Coronary artery (tissue), 2 donors: ENCODE measurements around the gene SPATA2.
A peak's percentile ranks its signal among the peaks of the same experiment; 100 is the strongest.

ENCODE experiments used
- DNase-seq: peaks from one replicate; pipeline ENCODE4 v3.0.0-alpha.2; 2017; ENCODE audit warnings: low spot score
- H3K27ac ChIP-seq, 2 donors: fragments of 200-600 bp; sonication (generic); one replicate each; pipeline ENCODE4 v1.5.1; 2016 to 2019
- H3K4me3 ChIP-seq: fragments of 200-600 bp; sonication (generic); 2 replicates; pipeline ENCODE4 v1.5.1; 2016; ENCODE audit warnings: mild to moderate bottlenecking, moderate library complexity
- TF ChIP-seq, protein P1 (sequence below): fragments of 200-600 bp; sonication (generic); IDR thresholded peaks from one replicate; pipeline ENCODE4 v1.5.1; 2019; ENCODE audit warnings: antibody characterized with exemption

The SPATA2 gene

DNA sequence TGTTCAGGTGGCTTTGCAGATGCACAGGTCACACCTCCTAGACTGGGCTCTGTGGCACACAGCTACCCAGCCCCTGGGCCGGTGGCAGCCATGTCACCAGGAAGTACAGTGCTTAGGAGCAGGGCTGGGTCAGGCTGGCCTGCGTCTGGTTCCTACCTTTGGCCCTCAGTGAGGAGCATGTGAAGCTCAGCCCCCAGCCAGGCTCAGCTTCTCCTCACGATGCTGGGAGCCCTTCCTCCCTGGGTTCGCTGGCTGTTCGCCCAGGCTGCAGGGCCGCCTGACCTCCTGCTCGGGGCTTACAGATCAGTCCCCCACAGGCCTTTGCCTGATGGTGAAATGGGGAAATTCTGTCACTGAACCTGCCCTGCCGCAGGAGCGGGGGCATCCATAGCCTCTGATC, 23.1 kb downstream of the SPATA2 start:
- Histone ChIP-seq H3K4me3 (peak overlapping the region; percentile 37), H3K27ac (no peak overlapping the region)
- DNase-seq = no peak
- TF ChIP-seq, protein P1, sequence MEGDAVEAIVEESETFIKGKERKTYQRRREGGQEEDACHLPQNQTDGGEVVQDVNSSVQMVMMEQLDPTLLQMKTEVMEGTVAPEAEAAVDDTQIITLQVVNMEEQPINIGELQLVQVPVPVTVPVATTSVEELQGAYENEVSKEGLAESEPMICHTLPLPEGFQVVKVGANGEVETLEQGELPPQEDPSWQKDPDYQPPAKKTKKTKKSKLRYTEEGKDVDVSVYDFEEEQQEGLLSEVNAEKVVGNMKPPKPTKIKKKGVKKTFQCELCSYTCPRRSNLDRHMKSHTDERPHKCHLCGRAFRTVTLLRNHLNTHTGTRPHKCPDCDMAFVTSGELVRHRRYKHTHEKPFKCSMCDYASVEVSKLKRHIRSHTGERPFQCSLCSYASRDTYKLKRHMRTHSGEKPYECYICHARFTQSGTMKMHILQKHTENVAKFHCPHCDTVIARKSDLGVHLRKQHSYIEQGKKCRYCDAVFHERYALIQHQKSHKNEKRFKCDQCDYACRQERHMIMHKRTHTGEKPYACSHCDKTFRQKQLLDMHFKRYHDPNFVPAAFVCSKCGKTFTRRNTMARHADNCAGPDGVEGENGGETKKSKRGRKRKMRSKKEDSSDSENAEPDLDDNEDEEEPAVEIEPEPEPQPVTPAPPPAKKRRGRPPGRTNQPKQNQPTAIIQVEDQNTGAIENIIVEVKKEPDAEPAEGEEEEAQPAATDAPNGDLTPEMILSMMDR = no peak

DNA sequence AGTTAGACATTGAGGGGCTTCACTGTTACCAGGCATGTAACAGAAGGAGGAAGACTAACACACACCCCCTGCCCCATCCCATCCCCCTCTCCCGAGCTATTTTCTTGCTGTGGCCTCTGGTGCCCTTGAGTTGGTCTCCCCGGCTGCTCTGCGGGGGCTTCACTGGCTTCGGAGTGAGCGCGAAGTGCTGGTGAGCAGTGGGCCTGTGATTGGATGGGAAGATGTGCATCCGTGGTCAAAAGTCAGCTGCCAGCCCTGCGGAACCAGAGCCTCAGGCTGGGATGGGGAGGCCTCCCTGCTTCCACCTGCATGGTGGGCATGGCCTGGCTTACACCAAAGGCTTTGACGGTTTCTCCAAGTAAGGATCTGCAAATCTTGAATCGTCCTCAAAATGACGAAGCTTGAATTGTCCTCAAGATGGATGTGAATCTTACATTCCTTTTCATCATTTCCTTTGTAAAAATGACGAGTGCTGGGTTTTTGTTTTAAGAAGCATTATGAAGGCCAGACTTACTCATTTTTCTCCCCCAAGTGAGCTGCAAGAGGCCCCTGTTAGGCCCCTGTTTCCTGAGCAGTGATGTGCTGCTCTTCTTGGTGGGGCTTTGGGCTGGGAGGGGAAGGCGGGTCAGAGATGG, 23.7 kb downstream of the SPATA2 start:
- Histone ChIP-seq H3K27ac (no peak overlapping the region), H3K4me3 (no peak overlapping the region)
- TF ChIP-seq, protein P1 = no peak
- peak; percentile 62 for DNase-seq

DNA sequence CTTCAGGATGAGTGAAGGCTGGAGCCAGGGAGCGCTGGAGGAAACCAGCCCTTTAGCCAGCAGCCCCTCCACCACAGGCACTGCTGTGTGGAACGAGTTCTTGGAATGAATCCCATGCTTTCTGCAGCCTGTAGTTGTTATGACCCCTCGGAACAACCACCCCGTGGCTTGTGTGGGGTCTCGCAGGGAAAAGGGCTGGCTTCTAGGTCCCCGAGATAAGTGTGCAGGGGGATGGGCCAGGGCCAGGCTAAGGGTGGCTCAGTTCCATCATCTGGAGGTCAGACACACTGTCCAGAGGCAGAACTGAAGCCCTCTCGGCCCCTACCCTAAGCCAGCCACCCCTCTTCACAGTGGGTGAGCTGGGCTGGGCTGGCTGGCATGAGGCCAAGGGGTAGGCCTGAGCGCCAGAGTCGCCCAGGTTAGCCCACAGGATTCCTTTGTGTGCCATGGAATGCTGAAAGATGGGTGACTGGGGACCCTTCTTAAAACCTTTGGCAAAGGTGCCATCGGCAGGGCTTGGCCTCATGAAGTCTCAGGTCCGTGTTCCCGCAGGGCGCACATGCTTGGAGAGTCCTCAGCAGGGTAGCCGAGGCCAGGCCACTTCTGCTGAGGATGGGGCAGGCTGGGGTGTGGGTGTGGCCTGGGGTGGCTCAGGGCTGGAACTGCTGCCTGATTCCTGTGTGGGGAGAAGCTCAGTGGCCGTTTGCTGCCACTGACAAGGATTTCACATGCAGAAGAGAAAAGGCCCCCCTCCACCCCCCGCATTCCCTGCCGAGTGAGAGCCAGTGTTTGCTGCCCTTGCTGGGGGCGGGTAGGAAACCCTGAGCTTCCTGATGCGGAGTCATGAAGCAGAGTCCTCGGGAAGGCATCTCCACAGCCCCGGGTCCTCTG, 24.6 kb downstream of the SPATA2 start:
- DNase-seq = peak; percentile 70
- TF ChIP-seq, protein P1 = no peak
- Histone ChIP-seq H3K4me3 (no peak overlapping the region), H3K27ac (no peak overlapping the region)

DNA sequence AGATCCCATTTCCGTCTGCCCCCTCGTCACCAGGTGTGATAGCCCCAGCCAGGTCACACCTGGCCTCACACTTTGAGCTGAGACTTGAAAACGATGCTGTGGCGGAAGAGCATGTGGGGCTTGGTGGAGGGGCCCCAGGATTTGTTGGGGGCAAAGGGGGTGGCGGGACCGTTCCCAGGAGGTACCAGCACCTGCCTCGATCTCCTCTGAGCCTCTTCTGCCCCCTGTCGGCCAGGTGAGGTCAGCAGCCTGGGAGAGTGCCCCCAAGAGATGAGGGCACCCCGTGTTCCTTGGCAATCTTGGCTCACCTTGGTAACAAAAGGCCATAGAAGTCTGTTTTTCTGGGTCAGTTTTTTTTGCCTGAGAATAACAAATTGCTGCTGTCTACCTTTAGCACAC, 25.4 kb downstream of the SPATA2 start:
- TF ChIP-seq, protein P1 = no peak
- H3K4me3 ChIP-seq = no peak overlapping the region
- H3K27ac ChIP-seq = no peak overlapping the region
- DNase-seq = peak; percentile 17

DNA sequence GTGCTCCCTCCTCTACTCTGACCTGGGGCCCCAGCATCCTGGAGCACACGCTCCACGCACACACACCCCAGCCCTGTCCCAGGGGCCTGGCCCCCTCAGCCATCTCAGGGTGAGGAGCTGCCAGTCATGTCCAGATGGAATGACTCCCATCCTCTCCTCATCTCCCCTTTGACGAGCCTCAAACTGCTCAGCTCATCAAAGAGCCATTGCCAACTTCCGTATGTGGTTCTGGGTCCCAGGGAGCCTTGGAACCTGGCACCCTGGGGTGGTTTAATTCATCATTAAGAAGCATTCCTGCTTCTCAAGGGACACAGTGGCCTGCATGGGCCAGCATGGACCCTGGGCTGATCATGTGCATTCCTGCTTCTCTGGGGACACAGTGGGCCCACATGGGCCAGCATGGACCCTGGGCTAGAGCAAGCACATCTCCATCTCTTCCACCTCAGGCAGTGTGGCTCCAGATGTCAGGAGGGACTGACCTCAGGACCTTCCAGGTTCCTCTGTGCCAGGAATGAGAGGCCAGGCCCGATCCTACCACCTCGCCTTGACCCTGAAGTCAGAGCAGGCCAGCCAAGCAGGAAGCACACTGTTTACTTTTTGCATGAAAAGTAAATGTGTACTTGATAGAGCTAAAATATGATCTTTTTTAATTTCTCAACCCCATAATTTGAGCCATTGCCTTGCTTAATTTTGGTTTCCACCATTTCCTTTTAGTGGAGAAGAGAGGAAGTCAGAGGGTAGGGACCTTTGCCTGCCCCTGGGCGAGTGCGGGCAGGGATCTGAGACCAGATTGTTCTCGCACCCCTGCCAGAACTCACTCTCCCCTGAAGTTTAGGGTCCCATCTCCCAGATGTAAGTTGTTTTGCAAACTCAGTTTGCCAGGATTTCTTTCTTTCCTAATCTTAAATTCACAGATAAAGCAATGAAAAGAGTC, 26.1 kb downstream of the SPATA2 start:
- peak; percentile 64 for DNase-seq
- TF ChIP-seq, protein P1 = no peak
- Histone ChIP-seq H3K4me3 (no peak overlapping the region), H3K27ac (peak overlapping the region in 1 of 2 donors; percentile 86)

DNA sequence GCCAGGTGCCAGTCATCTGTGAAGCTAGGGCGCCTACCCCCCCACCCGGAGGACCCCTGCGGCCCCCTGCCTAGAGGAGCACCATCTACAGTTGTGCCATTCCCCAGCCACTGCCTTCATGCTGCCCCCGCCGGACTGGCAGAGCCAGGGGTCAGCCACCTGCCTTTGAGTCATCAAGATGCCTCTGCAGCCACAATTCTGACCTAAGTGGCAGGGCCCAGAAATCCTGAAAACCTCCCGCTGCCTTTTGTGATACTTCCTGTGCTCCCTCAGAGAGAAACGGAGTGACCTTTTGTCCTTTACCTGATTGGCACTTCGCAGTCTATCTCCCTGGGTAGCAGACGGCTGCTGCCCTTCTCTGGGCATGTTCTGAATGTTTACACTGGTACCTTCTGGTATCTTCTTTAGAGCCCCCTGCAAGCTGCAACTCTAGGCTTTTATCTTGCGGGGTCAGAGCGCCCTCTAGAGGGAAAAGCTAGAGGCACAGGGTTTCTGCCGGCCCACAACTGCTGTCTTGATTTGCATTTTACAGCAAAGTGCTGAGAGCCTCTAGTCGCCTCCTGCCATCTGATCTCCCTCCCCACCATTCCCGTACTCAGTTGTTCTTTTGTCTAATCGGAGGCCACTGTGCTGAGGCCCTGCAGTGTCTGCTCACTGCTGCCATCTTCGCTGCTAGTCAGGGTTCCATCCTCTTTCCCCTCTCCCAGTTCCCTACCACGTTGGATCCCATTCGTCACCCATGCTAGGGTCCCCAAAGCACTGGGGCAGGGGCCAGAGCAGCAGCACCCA, 26.9 kb downstream of the SPATA2 start:
- TF ChIP-seq, protein P1 = peak; percentile 74
- Histone ChIP-seq H3K4me3 (no peak overlapping the region), H3K27ac (peak overlapping the region; percentile 52 to 86)
- DNase-seq = peak; percentile 72
